Fibroblast of pulmonary artery (primary cell): ENCODE data around the gene MTMR1.

ENCODE experiments used
- DNase-seq: peaks from one replicate; pipeline ENCODE4 v3.0.0-alpha.2; 2010; ENCODE audit warnings: low read depth
- H3K4me3 ChIP-seq: replicated peaks from 2 replicates; pipeline ENCODE4 v1.5.1; 2011; ENCODE audit warnings: low read depth, mild to moderate bottlenecking, control low read depth, low read length, moderate library complexity
- CTCF ChIP-seq: IDR thresholded peaks from 2 replicates; pipeline ENCODE4 v1.5.1; 2011; ENCODE audit warnings: mild to moderate bottlenecking, control low read depth, low read length, inconsistent platforms; ENCODE audit errors: missing control alignments

Gene MTMR1

GRCh38 chrX:150731795-150732194 is 38.6 kb downstream of the MTMR1 start:
- peak; percentile 96 for DNase-seq
- no peak for TF ChIP-seq CTCF
- no peak overlapping the region for H3K4me3 ChIP-seq

GRCh38 chrX:150736475-150736874 is 43.3 kb downstream of the MTMR1 start:
- no peak for TF ChIP-seq CTCF
- no peak for DNase-seq
- no peak overlapping the region for H3K4me3 ChIP-seq

- TF ChIP-seq CTCF: no peak
- H3K4me3 ChIP-seq: no peak overlapping the region
- no peak for DNase-seq
Observed at GRCh38 chrX:150752124-150752523, 58.9 kb downstream of the MTMR1 start.

GRCh38 chrX:150753357-150753756 is 60.2 kb downstream of the MTMR1 start:
- DNase-seq: no peak
- no peak overlapping the region for H3K4me3 ChIP-seq
- TF ChIP-seq CTCF: no peak

GRCh38 chrX:150753968-150754367 is 60.8 kb downstream of the MTMR1 start:
- DNase-seq: no peak
- no peak overlapping the region for H3K4me3 ChIP-seq
- TF ChIP-seq CTCF: no peak

- no peak for DNase-seq
- H3K4me3 ChIP-seq: no peak overlapping the region
- no peak for TF ChIP-seq CTCF
Observed at GRCh38 chrX:150757371-150757770, 64.2 kb downstream of the MTMR1 start.

GRCh38 chrX:150759568-150760416 is 66.6 kb downstream of the MTMR1 start:
- no peak for TF ChIP-seq CTCF
- H3K4me3 ChIP-seq: no peak overlapping the region
- no peak for DNase-seq
